DND-41 (cell line): Measurements from ENCODE around the gene SIK1.
A peak's percentile ranks its signal among the peaks of the same experiment; 100 is the strongest.
"Not testable (repeated sequence)": the region's sequence is repeated elsewhere in the genome, so short reads cannot be mapped to it uniquely, and the experiment has no call there.

ENCODE experiments used
- ATAC-seq: fragments of 200-7000 bp; cut with Tn5 transposase; 3 replicates; pipeline ENCODE4 v1.9.1; 2021; ENCODE audit warnings: low read depth; ENCODE audit not compliant: insufficient read depth
- DNase-seq: peaks from one replicate; pipeline ENCODE4 v3.0.0-alpha.2; 2020
- H2AFZ ChIP-seq: 2 replicates; pipeline ENCODE4 v1.6.0; 2012; ENCODE audit warnings: low read depth, low read length
- H3K27ac ChIP-seq: 2 replicates; pipeline ENCODE4 v1.5.1; 2012; ENCODE audit warnings: low read length, inconsistent platforms
- H3K27me3 ChIP-seq: fragments of 200-600 bp; sonication (generic); 2 replicates; pipeline ENCODE4 v1.6.0; 2012; ENCODE audit warnings: low read length, mild to moderate bottlenecking, inconsistent platforms; ENCODE audit not compliant: insufficient read depth, poor library complexity
- H3K36me3 ChIP-seq: 2 replicates; pipeline ENCODE4 v1.5.1; 2012; ENCODE audit warnings: low read length, inconsistent platforms; ENCODE audit not compliant: insufficient read depth
- H3K4me1 ChIP-seq: 2 replicates; pipeline ENCODE4 v1.5.1; 2012; ENCODE audit warnings: mild to moderate bottlenecking, low read length; ENCODE audit not compliant: insufficient read depth
- H3K4me2 ChIP-seq: 2 replicates; pipeline ENCODE4 v1.6.0; 2012; ENCODE audit warnings: mild to moderate bottlenecking, moderate library complexity, low read length, inconsistent platforms; ENCODE audit not compliant: insufficient read depth
- H3K4me3 ChIP-seq, 2 experiments: fragments of 200-600 bp in 1 of 2; shearing (Covaris generic) in 1 of 2; 2 replicates each; pipeline ENCODE4 v1.5.1; 2012 to 2016; ENCODE audit warnings: inconsistent platforms in 2 of 2, low read length in 2 of 2, mild to moderate bottlenecking in 2 of 2, low read depth in 1 of 2, moderate library complexity in 1 of 2
- H3K79me2 ChIP-seq: 2 replicates; pipeline ENCODE4 v1.6.0; 2012; ENCODE audit warnings: low read length, inconsistent platforms; ENCODE audit not compliant: insufficient read depth
- H3K9ac ChIP-seq: 2 replicates; pipeline ENCODE4 v1.6.0; 2012; ENCODE audit warnings: low read depth, mild to moderate bottlenecking, inconsistent platforms, low read length, moderate library complexity
- H3K9me3 ChIP-seq: 2 replicates; pipeline ENCODE4 v1.5.1; 2012; ENCODE audit warnings: low read length, moderate library complexity, mild to moderate bottlenecking, inconsistent platforms; ENCODE audit not compliant: insufficient read depth, severe bottlenecking
- H4K20me1 ChIP-seq: 2 replicates; pipeline ENCODE4 v1.6.0; 2012; ENCODE audit warnings: low read length; ENCODE audit not compliant: insufficient read depth
- EZH2 ChIP-seq: IDR thresholded peaks from 3 replicates; pipeline ENCODE4 v1.6.1; 2012; ENCODE audit warnings: borderline replicate concordance, low read depth, mild to moderate bottlenecking, moderate library complexity, low read length, inconsistent platforms; ENCODE audit not compliant: severe bottlenecking

The SIK1 gene

DNA sequence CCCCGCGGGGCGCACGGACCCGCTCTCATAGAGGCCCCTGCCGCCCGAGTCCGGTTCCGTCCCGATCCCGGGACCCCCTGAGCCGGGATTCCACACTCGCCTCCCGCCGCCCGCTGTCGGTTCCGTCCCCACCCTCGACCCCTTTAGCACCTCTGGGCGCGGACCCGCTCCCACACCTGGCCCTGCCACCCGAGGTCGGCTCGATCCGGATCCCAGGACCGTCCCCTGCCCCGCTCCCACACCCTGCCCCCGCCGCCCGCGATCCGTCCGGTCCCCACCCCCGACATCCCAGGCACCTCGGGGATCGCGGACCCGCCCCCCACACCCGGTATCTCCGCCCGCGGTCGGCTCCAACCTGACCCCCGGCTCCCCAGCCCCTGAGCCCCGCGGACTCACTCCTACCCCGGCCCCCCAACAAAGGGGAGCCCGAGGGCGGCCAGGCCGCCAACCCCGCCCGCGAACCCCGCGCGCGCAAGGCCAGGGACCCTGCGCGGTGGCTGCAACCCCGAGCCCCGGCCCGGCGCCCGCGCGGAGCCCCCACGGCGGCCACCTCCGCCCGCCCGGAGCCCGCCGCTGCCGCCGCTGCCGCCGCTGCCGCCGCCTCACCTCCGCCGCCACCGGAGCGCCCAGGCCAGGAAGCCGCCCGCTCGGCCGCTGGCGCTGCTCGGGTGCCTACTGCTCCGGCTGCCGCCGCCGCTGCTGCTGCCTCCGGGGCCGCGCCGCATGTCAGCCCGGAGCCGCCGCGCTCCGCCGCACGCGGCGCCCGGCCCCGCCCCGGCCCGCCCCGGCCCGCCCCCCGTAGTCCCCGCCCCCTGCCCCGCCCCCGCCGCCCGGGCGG is at the start of gene SIK1:
SIK1 (minus strand) TSS at position 728 of the 838 bp plus-strand sequence. CDS start 953 bp downstream, outside the sequence.
- H3K36me3 ChIP-seq, H3K4me3 ChIP-seq, H3K9me3 ChIP-seq, H3K9ac ChIP-seq, H3K79me2 ChIP-seq, DNase-seq, H3K4me2 ChIP-seq, H2AFZ ChIP-seq, H4K20me1 ChIP-seq, H3K27ac ChIP-seq, H3K4me1 ChIP-seq, H3K27me3 ChIP-seq: not testable (repeated sequence)
- peak; percentile 53 for ATAC-seq

DNA sequence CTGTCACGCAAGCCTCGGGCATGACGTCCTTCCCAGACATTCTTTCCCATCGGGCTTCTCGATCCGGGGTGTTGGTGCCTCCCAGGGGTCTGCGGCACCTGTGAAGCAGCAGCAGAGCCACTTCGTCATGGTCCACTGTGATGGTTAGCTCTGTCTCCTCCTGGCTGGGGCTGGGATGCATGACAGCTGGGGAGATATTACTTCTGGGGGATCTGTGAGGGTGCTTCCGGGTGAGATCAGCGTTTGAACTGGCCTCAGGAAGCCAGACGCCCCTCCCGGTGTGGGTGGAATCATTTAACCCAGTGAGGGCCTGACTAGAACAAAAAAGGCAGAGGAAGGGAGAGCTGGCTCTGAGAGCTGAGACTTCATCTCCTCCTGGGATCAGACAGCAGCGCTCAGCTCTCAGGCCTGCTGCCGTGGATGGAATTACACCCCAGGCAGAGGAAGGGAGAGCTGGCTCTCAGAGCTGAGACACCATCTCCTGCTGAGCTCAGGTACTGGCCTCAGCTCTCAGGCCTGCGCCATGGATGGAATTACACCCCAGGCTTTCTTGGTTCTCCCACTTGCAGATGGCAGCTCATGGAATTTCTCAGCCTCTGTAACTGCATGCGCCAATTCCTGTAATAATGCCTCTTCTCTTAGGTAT is 44.8 kb upstream of the SIK1 start:
- not testable (repeated sequence) for H2AFZ ChIP-seq, H3K27ac ChIP-seq, H3K27me3 ChIP-seq, H3K9ac ChIP-seq, H3K4me1 ChIP-seq, H3K79me2 ChIP-seq, H3K4me2 ChIP-seq, DNase-seq, H3K36me3 ChIP-seq, ATAC-seq, H3K4me3 ChIP-seq, H3K9me3 ChIP-seq, H4K20me1 ChIP-seq

DNA sequence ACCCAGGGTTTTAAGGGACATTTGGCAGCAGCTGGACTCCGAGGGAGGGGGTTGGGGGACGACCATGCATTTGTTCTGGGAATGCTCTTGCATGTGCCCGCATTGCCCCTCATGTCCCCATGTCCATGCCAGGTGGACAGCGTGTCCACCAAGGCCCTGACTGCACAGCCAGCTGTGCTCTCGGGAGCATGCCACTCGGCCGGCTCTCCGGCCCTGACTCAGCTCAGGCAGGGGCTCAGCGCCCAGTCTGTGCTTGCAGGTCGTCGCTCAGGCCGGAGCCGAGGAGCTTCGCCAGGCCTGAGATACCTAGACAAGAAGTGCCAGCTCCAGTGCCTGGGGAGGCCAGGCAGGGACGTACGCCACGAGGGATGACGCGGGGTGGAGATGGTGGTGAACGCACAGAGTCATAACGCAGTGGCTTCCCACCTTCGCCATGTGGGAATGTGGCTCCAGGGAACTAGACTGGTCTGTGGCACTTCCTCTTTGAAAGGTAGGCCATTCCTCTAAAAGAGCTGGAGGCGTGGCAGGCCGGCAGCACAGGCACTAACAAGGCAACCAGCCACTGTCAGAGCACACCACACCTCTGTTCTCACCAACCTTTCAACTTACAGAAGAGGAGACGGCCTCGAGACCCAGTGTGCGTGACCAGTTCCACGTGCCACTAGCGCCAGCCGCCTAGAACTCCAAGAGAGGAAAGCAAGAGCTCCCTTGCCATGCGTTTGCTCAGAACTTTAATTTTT is 43.0 kb upstream of the SIK1 start:
- not testable (repeated sequence) for H3K79me2 ChIP-seq, H3K9me3 ChIP-seq, H2AFZ ChIP-seq, H4K20me1 ChIP-seq, H3K4me1 ChIP-seq, ATAC-seq, H3K4me2 ChIP-seq, DNase-seq, H3K4me3 ChIP-seq, H3K36me3 ChIP-seq, H3K9ac ChIP-seq, H3K27ac ChIP-seq, H3K27me3 ChIP-seq

DNA sequence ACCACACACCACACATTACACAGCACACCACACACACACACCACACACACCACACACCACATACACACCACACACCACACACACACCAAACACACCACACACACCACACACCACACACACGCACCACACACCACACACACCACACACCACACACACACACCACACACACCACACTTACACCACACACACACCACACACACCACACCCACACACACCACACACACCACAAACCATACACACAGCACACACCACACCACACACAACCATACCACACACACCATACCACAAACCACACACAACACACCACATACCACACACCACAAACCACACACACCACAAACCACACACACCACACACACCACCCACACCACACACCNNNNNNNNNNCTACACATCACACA is 40.9 kb upstream of the SIK1 start:
- H3K27me3 ChIP-seq: no peaks in the 10 kb centered on the region
- H3K36me3 ChIP-seq: no peaks in the 10 kb centered on the region
- DNase-seq: peak; percentile 3
- H3K4me3 ChIP-seq: no peak overlapping the region
- no peaks in the 10 kb centered on the region for H3K9me3 ChIP-seq
- H4K20me1 ChIP-seq: no peaks in the 10 kb centered on the region
- no peaks in the 10 kb centered on the region for H3K4me1 ChIP-seq
- no peaks in the 10 kb centered on the region for H3K79me2 ChIP-seq
- H3K9ac ChIP-seq: no peak overlapping the region
- no peak overlapping the region for H2AFZ ChIP-seq
- H3K27ac ChIP-seq: no peak overlapping the region
- no peak overlapping the region for H3K4me2 ChIP-seq
- no peak for TF ChIP-seq EZH2
- ATAC-seq: no peak

DNA sequence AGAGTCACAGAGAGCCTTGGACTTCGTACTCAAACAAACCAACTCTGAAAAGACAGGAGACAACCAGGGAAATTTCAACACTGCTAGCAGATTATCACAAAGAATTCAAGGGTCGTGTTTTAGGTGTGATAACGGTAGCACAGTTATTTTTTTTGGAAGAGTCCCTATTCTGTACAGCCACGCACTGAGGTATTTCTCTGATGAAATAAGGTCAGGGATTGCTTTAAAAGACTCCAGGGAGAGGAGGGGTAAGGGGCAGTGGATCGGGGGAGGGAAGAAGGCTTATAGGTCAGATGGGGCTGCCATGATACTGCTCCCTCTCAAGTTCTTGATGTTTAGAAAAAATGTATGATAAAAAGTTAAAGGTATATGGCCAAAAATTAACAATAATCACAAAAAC is 38.2 kb upstream of the SIK1 start:
- H3K4me3 ChIP-seq, H3K79me2 ChIP-seq, H3K9ac ChIP-seq, H2AFZ ChIP-seq, H3K36me3 ChIP-seq, H3K27ac ChIP-seq, H3K4me2 ChIP-seq, H4K20me1 ChIP-seq, ATAC-seq, DNase-seq, H3K4me1 ChIP-seq, H3K27me3 ChIP-seq, H3K9me3 ChIP-seq: not testable (repeated sequence)

DNA sequence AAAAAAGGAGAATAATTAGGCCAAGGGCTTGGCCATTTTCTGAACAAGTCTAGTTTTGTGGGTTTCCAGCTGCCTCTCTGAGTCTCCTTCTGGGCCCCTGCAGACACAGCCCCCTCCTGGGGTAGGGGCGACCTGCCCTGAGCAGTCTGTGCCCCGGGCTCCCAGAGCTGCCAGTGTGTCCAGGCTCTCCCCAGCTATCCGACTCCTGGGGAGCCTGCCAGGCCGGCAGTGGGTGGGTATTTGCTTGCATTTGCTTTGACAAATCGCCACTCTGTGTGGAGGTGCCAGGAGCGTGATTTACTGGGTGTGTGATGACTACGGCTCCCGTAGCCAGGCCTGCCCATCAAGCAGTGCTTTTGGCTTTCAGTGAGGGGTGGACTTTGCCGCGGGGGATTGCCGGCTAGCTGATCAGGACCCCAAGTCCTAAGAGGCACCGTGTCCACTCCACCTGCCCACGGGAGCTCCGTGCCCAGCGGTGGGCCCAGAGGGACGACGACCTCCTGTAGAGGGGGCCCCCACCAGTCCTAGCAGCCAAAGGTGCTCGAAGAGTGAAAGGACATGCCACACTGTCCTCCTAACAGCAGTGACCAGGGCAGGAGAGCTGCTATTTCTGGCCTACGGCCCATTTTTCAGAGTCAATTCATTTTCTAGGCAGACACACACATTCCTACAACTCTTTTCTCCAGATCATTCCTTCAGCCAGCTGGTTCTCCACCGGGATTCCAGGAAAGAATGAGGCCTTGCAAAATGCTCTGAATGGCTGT is 36.7 kb upstream of the SIK1 start:
- ATAC-seq, H3K36me3 ChIP-seq, H3K27me3 ChIP-seq, H3K79me2 ChIP-seq, H3K4me1 ChIP-seq, H3K9me3 ChIP-seq, H3K9ac ChIP-seq, H2AFZ ChIP-seq, H4K20me1 ChIP-seq, H3K27ac ChIP-seq, H3K4me2 ChIP-seq, H3K4me3 ChIP-seq, DNase-seq: not testable (repeated sequence)

DNA sequence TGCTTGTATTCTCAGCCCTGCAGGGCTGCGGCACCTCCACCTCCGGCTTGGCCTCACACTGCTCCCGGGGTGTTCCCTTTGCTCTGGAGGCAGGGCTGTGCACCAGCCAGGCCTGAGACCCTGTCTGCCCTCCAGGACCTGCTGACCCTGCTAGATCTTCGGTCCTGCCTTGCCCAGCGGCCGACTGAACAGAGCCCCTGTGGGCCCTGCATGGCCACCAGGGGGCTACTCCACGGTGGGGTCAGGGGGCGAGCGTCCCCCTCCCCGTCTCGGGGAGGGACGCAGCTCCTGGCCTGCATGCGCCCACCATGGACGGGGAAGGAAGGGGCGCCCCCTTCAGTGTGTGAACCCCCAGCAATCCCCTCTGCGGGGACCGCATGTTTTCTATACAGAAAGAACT is 36.0 kb upstream of the SIK1 start:
- not testable (repeated sequence) for DNase-seq, H3K27ac ChIP-seq, ATAC-seq, H3K9ac ChIP-seq, H2AFZ ChIP-seq, H3K4me1 ChIP-seq, H3K79me2 ChIP-seq, H4K20me1 ChIP-seq, H3K27me3 ChIP-seq, H3K36me3 ChIP-seq, H3K4me2 ChIP-seq, H3K4me3 ChIP-seq, H3K9me3 ChIP-seq
